Gastroesophageal sphincter (tissue), 3 donors: Measurements from ENCODE around the gene RABGAP1.

Experiments used
- EP300 ChIP-seq: sonication (generic); formaldehyde crosslinking; IDR thresholded peaks from one replicate; pipeline ENCODE4 v1.6.1; 2017; ENCODE audit warnings: antibody characterized with exemption, mild to moderate bottlenecking
- POLR2A ChIP-seq, 2 donors: fragments of 450-650 bp; IDR thresholded peaks; one replicate each; pipeline ENCODE4 v1.6.1; 2017; ENCODE audit warnings: antibody characterized with exemption in 2 of 2, mild to moderate bottlenecking in 2 of 2, moderate library complexity in 1 of 2
- POLR2AphosphoS5 ChIP-seq: sonication (generic); formaldehyde crosslinking; IDR thresholded peaks from one replicate; pipeline ENCODE4 v1.6.1; 2017; ENCODE audit warnings: antibody characterized with exemption
- TF ChIP-seq, protein P1 (sequence below), 4 experiments: fragments of 200-600 bp in 2 of 4; fragments of 450-650 bp in 2 of 4; sonication (generic) in 1 of 4; IDR thresholded peaks; one replicate each; pipeline ENCODE4 v1.5.1; 2017 to 2019; ENCODE audit warnings: antibody characterized with exemption in 4 of 4, mild to moderate bottlenecking in 2 of 4, moderate library complexity in 2 of 4

GRCh38 chr9:123120131-123120530 is 179.3 kb downstream of the RABGAP1 start:
- TF ChIP-seq, protein P1, sequence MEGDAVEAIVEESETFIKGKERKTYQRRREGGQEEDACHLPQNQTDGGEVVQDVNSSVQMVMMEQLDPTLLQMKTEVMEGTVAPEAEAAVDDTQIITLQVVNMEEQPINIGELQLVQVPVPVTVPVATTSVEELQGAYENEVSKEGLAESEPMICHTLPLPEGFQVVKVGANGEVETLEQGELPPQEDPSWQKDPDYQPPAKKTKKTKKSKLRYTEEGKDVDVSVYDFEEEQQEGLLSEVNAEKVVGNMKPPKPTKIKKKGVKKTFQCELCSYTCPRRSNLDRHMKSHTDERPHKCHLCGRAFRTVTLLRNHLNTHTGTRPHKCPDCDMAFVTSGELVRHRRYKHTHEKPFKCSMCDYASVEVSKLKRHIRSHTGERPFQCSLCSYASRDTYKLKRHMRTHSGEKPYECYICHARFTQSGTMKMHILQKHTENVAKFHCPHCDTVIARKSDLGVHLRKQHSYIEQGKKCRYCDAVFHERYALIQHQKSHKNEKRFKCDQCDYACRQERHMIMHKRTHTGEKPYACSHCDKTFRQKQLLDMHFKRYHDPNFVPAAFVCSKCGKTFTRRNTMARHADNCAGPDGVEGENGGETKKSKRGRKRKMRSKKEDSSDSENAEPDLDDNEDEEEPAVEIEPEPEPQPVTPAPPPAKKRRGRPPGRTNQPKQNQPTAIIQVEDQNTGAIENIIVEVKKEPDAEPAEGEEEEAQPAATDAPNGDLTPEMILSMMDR (IDR thresholded peaks at IDR 0.05) = no peak
- TF ChIP-seq POLR2A (IDR thresholded peaks at IDR 0.05) (no peak), POLR2AphosphoS5 (no peak), EP300 (no peak)
